ENCODE data around the gene LRRC27.

Gene LRRC27

GRCh38 chr10:132415956-132416355, 84.0 kb downstream of the LRRC27 start:
- ATAC-seq (ENCODE audit: low read depth), result no peak
- peaks cover 8% of the 10 kb centered on the region for H3K36me3 Mint-ChIP-seq
- no peak overlapping the region for H3K4me3 Mint-ChIP-seq
- peak overlapping the region; percentile 75 for H3K27ac Mint-ChIP-seq
- no peaks in the 10 kb centered on the region for H3K9me3 Mint-ChIP-seq
- no peak for DNase-seq (ENCODE audit: low spot score in 2 of 2)
- H3K27me3 Mint-ChIP-seq, result no peaks in the 10 kb centered on the region
- H3K4me1 Mint-ChIP-seq, result peaks cover 31% of the 10 kb centered on the region

GRCh38 chr10:132416566-132417256, 84.7 kb downstream of the LRRC27 start:
- no peak overlapping the region for H3K4me3 Mint-ChIP-seq
- peaks cover 8% of the 10 kb centered on the region for H3K36me3 Mint-ChIP-seq
- no peaks in the 10 kb centered on the region for H3K27me3 Mint-ChIP-seq
- H3K27ac Mint-ChIP-seq, result peak overlapping the region; percentile 75
- H3K4me1 Mint-ChIP-seq, result peaks cover 32% of the 10 kb centered on the region
- ATAC-seq (ENCODE audit: low read depth) (no peak), DNase-seq (ENCODE audit: low spot score in 2 of 2) (no peak)
- no peaks in the 10 kb centered on the region for H3K9me3 Mint-ChIP-seq

GRCh38 chr10:132417257-132417910, 85.4 kb downstream of the LRRC27 start:
- Mint-ChIP-seq H3K27me3 (no peaks in the 10 kb centered on the region), H3K4me1 (peaks cover 38% of the 10 kb centered on the region), H3K27ac (peak overlapping the region; percentile 97), H3K9me3 (no peaks in the 10 kb centered on the region), H3K36me3 (peaks cover 8% of the 10 kb centered on the region), H3K4me3 (no peak overlapping the region)
- ATAC-seq (ENCODE audit: low read depth) (no peak), DNase-seq (ENCODE audit: low spot score in 2 of 2) (no peak)

DNA sequence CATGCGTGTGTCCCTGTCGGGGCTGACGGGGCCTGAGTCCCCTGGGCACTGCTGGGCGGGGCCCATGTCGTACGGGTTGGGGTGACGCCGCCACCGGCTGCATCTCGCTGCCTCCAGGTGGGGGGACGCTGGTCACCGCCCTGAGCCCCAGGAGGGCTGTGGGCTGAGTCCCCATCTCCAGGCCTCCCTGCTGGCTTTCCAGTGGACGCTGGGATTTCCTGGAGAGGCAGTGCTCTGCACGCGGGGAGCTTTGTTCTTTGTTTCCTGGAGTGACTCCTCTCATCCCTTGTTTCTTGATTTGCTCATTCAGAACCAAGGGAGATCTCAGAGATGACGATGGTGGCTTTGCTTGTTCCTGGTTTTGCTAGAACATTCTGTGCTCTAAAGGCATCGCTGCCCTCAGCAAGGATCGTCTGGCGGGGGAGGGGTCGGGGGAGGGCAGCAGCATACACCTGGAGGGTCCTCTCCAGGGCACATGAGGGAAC, 86.0 kb downstream of the LRRC27 start:
- Mint-ChIP-seq H3K9me3 (no peaks in the 10 kb centered on the region), H3K36me3 (peaks cover 8% of the 10 kb centered on the region), H3K4me1 (peaks cover 44% of the 10 kb centered on the region), H3K27ac (peak overlapping the region; percentile 97), H3K27me3 (no peaks in the 10 kb centered on the region), H3K4me3 (peak overlapping the region; percentile 43)
- ATAC-seq (ENCODE audit: low read depth) (peak; percentile 72), DNase-seq (ENCODE audit: low spot score in 2 of 2) (peak; percentile 77)

DNA sequence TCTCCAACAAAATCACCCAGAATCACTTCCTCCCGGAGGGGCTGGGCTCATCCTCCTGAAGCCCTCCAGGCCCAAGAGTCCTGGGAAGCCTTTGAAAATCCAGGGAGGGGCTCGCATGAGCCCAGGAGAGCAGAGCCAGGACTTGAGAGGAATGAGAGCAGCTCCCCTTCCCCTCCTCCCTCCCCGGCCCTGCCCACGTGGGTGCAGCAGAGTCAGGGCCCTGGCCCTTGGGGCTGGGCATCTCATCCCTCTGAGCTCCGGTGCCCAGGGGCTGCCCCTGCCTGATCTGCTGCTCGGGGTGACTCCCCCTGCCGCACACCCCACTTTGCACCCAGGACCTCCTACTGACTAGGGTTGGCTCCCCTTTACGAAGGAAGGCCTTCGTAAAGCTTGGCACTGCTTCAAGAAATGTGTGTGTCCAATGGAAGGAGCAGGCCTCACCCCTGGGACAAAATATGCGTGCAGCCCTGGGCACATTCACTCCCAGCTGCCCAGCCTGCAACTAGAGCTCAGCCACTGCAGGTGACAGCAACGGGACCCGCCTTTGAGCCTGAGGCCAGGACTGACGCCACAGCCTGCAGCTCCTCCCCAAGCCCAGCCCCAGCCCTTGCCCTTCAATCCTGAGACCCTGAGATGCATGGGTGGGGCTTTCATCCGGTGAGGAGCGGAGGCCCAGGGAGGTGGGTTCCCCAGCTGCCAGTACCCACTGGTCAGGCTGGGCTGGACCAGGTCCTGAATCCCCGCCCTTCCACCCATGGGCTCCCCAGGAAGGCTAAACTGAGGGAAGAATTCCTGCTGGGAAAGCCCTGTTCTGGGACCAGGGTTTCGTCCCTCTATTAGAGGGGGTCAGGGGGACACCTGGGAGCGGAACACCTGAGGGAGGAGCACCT, 86.8 kb downstream of the LRRC27 start:
- Mint-ChIP-seq H3K27ac (peak overlapping the region; percentile 97), H3K4me1 (peaks cover 50% of the 10 kb centered on the region), H3K4me3 (peak overlapping the region; percentile 48), H3K36me3 (peaks cover 7% of the 10 kb centered on the region), H3K27me3 (no peaks in the 10 kb centered on the region), H3K9me3 (no peaks in the 10 kb centered on the region)
- ATAC-seq (ENCODE audit: low read depth) (no peak), DNase-seq (ENCODE audit: low spot score in 2 of 2) (no peak)

- H3K27ac Mint-ChIP-seq, result peak overlapping the region; percentile 97
- no peak for ATAC-seq (ENCODE audit: low read depth)
- no peak for DNase-seq (ENCODE audit: low spot score in 2 of 2)
- peak overlapping the region; percentile 43 for H3K4me3 Mint-ChIP-seq
- H3K36me3 Mint-ChIP-seq, result peaks cover 7% of the 10 kb centered on the region
- H3K27me3 Mint-ChIP-seq, result no peaks in the 10 kb centered on the region
- no peaks in the 10 kb centered on the region for H3K9me3 Mint-ChIP-seq
- H3K4me1 Mint-ChIP-seq, result peaks cover 50% of the 10 kb centered on the region
These were observed 87.8 kb downstream of the LRRC27 start for GRCh38 chr10:132419538-132420468.

- peak overlapping the region; percentile 97 for H3K27ac Mint-ChIP-seq
- peaks cover under 1% of the 10 kb centered on the region for H3K36me3 Mint-ChIP-seq
- H3K4me1 Mint-ChIP-seq, result peaks cover 43% of the 10 kb centered on the region
- peak overlapping the region; percentile 43 for H3K4me3 Mint-ChIP-seq
- H3K27me3 Mint-ChIP-seq, result no peaks in the 10 kb centered on the region
- peak; percentile 7 for ATAC-seq (ENCODE audit: low read depth)
- H3K9me3 Mint-ChIP-seq, result no peaks in the 10 kb centered on the region
- no peak for DNase-seq (ENCODE audit: low spot score in 2 of 2)
These were observed 88.5 kb downstream of the LRRC27 start for GRCh38 chr10:132420469-132420980.

- peak overlapping the region; percentile 71 for H3K4me3 Mint-ChIP-seq
- peak overlapping the region; percentile 97 for H3K27ac Mint-ChIP-seq
These were observed 89.2 kb downstream of the LRRC27 start for GRCh38 chr10:132420981-132421846.

DNA sequence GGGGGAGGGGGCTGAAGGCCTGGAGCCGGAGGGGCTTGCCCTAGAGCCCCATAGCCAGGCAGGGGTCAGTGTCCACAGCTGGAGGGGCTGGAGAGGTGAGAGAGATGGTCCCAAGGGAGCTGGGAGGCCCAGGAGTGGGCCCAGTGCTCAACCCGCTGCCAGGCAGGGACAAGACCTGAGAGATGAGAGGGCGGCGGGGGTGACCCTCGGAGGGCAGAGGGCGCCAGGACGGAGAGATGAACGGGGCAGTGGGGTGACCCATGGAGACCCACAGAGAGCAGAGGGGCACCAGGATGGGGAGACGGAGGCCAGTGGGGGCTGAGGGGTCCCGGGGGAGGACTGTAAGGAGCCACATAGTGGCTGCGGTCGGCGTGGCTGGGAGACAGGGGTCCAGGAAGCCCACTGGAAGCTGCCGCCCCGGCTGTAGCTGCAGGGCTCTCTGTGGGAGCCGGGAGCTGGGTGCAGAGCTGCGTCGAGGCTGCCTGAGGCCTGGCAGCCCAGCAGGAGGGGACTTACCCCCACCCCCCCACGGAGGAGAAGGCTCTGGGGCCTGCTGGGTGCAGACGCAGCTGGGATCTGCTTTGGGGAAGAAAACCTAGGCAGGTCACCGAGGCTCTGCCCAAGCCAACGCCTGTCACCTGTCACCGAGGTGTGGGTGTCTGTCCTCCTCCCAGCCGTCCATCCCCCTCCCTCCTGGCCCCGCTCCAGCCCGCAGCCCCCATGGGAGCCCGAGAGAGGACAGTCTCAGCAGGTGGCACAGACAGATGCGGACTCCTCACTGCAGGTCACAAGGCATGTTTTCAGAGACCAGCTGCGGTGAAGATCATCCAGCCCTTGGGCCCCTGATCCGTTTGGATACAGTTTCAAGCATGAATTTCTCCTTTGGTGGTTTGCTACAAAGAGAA, 90.1 kb downstream of the LRRC27 start:
- ATAC-seq (ENCODE audit: low read depth) (peak; percentile 34), DNase-seq (ENCODE audit: low spot score in 2 of 2) (peak; percentile 67 to 77)
- H3K4me3 Mint-ChIP-seq, result peak overlapping the region; percentile 71
- no peaks in the 10 kb centered on the region for H3K27me3 Mint-ChIP-seq
- H3K4me1 Mint-ChIP-seq, result peaks cover 42% of the 10 kb centered on the region
- H3K27ac Mint-ChIP-seq, result peak overlapping the region; percentile 90
- H3K36me3 Mint-ChIP-seq, result no peaks in the 10 kb centered on the region
- no peaks in the 10 kb centered on the region for H3K9me3 Mint-ChIP-seq

More at GRCh38 chr10:132420981-132421846, 89.2 kb downstream of the LRRC27 start:
- Mint-ChIP-seq H3K4me1 (peaks cover 42% of the 10 kb centered on the region), H3K27me3 (no peaks in the 10 kb centered on the region), H3K9me3 (no peaks in the 10 kb centered on the region), H3K36me3 (no peaks in the 10 kb centered on the region)
- DNase-seq (ENCODE audit: low spot score in 2 of 2) (no peak), ATAC-seq (ENCODE audit: low read depth) (peak; percentile 40)

- no peaks in the 10 kb centered on the region for H3K9me3 Mint-ChIP-seq
- peaks cover 38% of the 10 kb centered on the region for H3K4me1 Mint-ChIP-seq
- peak overlapping the region; percentile 62 for H3K4me3 Mint-ChIP-seq
- DNase-seq (ENCODE audit: low spot score in 2 of 2) (peak in 1 of 2 donors; percentile 47), ATAC-seq (ENCODE audit: low read depth) (peak; percentile 51)
- H3K27ac Mint-ChIP-seq, result peak overlapping the region; percentile 90
- no peaks in the 10 kb centered on the region for H3K27me3 Mint-ChIP-seq
- no peaks in the 10 kb centered on the region for H3K36me3 Mint-ChIP-seq
These were observed 91.2 kb downstream of the LRRC27 start for GRCh38 chr10:132422903-132423825.
